ENCODE measurements around the gene CPLX3.

The CPLX3 gene

GRCh38 chr15:74788683-74789151, 37.7 kb upstream of the CPLX3 start:
- peak; percentile 50 for DNase-seq

GRCh38 chr15:74789171-74789631, 37.2 kb upstream of the CPLX3 start:
- DNase-seq = no peak

- no peak for DNase-seq
These were observed 36.7 kb upstream of the CPLX3 start for GRCh38 chr15:74789741-74790079.

DNA sequence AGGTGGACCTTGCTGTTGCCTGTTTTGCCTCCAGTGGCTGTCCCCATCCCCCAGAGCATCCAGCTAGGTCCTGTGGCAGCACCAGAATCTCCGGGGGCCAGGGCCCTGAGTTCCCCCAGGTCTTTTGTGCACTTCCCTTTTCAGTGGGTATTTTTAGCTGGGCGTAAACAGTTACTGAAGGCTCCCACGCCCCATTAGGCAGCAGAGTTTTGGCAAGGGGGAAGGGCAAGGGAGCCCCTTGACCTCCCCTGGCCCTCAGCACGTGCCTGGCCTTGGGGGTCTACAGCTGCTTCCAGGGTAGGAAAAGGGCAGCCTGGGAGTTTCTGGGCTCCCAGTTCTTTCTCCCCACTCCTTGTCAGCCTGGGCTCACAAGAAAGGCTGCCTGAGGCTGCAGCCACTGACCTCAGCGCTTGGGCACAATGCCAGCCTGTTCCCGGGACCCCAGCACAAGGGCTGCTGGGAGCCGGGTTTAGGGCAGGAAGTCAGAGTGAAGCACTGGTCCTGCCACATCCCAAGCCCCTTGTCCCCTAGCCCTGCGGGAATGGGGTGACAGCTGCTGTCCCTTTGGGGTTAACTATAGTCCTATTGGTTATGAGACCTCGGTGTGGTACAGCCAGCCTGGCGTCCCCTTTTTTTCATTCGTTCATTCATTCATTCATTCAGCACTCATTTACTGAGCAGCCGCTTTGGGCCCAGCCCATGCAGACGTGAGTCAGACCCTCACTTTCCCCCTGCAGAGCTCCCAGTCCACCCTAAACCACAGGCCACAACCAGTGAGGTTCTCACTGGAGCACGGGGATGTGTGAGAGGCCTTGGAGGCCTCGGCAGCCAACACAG, 36.1 kb upstream of the CPLX3 start:
- peak; percentile 40 for DNase-seq

GRCh38 chr15:74791007-74791406, 35.4 kb upstream of the CPLX3 start:
- no peak for DNase-seq

- no peak for DNase-seq
These were observed 34.8 kb upstream of the CPLX3 start for GRCh38 chr15:74791667-74792066.

DNA sequence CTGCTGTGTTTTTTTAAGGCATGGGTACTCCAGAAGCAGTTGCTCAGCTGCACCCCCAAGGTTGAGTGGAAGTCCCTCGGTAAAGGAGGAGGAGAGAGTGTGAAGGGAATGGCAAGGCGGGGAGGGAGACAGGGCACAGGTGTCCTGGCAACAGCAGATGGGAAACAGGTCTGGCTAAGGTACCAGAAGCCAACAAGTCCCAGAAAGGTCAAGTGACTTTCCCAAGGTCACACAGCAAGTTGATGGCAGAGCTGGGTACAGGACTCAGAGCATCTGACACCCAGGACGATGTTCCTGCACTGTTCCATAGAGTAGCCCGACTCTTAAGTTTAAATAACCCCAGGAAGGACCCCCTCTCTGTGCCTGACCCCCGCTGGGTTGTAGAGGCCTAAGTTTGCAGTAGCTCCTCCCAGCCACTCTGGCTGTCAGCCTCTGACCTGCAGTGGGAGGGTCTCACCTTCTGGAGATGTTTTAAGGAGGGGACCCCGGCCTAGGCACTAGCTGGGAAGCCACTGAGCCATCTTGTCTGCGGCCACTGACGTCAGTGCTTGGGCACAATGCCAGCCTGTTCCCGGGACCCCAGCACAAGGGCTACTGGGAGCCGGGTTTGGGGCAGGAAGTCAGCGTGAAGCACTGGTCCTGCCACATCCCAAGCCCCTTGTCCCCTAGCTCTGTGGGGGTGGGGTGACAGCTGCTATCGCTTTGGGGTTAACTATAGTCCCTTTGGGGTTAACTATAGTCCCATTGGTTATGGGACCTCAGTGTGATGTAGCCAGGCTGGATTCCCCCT, 34.0 kb upstream of the CPLX3 start:
- no peak for DNase-seq

DNA sequence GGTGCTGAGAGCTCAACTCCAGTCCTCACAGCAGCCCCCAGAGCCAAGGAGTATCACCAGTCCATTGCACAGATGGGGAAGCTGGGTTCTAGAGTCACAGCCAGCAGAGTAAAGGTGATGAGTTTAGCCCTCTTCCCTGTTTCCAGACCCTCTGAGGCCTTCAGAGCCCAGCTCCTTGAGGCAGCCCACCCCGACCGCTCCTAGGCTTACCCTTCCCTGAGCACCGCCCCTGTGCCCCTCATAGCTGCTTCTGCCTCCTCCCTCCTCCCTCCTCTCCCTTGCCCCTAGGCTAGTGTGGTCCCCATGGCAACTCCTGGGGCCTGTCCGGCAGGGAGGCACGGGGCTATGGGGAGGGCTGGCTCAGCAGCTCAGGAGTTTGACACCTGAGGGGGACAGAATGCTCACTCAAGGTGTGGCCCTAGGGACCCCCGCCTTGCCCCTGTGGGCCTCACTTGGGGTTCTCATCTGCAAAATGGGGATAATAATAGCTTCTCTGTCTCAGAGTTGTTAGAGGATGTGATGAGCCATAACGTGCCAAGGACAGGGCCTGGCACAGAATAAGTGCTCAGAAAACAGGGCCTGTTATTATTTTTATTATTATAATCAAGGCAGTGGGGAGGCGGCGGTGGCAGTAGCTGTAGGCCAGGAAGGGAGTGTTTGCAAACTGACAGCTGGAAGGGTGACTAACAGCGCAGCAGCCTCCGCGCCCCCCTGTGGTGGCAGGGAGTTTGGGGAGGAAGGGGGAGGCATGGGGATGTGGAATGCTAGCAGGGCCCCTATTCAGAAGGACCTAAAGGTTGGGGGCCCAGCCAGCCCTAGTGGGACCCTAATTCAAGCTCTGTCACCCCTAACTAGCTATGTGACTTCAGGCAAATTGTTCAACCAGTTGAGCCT, 33.0 kb upstream of the CPLX3 start:
- DNase-seq = peak; percentile 78

GRCh38 chr15:74794248-74794969, 32.0 kb upstream of the CPLX3 start:
- DNase-seq = no peak

GRCh38 chr15:74794970-74795349, 31.5 kb upstream of the CPLX3 start:
- no peak for DNase-seq

DNA sequence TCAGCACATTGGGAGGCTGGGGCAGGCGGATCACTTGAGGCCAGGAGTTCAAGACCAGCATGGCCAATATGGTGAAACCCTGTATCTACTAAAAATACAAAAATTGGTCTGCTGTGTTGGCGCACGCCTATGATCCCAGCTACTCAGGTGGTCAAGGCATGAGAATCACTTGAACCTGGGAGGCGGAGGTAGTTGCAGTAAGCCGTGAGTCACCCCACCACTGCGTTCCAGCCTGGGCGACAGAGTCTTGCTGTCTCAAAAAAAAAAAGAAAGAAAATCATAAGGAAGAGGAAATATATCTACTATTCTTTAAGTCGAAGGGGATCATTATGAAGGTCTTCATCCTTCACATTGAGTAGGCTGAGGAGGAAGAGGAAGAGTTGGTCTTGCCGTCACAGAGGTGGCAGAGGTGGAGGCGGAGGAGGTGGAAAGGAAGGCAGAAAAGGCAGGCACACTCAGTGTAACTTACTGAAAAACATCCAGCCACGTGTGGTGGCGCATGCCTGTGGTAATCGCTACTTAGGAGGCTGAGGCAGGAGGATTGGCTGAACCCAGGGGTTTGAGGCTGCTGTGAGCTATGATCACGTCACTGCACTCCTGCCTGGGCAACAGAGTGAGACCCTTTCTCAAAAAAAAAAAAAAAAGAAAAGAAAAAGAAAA, 30.3 kb upstream of the CPLX3 start:
- peak; percentile 50 for DNase-seq

DNA sequence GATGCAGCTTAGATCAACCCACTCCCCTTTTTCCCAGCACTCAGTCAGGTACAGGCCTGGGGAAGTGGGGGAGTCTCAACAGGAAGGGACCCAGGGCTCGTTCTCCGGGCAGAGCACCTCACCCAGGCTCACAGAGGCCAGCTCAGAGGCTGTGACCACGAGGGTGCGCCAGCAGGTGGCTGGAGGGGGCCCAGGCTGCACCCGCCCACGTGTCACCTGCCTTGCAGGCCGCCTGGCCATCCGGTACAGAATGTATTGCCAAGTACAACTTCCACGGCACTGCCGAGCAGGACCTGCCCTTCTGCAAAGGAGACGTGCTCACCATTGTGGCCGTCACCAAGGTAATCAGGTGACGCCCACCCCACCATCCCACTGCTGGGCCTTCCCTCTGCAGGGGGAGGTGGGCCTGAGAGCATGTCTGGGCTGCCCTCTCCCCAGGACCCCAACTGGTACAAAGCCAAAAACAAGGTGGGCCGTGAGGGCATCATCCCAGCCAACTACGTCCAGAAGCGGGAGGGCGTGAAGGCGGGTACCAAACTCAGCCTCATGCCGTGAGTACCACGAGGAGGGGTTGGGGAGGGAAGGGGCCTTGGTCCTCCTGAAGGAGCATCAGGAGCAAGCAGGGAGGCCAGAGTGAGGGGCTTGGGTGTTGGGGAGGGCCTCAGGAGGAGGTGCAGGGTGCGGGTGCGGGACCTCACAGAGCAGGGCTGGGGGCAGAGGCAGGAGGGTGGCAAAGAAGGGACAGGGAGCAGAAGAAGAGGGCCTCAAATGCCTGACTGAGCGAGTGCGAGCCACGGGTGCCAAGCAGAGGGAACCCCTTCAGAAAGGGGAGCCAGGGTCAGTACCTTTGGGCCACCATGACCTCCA, 27.8 kb upstream of the CPLX3 start:
- no peak for DNase-seq

DNA sequence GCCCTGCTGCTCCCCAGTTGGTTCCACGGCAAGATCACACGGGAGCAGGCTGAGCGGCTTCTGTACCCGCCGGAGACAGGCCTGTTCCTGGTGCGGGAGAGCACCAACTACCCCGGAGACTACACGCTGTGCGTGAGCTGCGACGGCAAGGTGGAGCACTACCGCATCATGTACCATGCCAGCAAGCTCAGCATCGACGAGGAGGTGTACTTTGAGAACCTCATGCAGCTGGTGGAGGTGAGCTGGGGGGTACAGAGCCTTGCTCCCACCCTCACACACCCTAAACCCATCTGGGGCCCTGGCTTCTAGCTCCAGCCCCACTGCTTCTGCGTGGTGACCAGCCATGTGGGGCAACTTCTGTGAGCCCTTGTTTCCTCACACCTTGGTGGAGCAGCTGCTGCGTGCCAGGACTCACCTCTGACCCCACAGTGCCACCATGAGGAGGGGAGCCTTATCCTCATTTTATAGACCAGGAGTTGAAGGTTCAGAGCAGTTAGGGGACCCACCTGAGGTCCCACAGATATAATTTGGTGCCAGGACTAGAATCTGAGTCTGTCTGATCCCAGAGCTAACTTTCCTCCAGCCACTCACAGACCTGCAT, 27.1 kb upstream of the CPLX3 start:
- no peak for DNase-seq

GRCh38 chr15:74799856-74800558, 26.4 kb upstream of the CPLX3 start:
- DNase-seq = peak; percentile 83

DNA sequence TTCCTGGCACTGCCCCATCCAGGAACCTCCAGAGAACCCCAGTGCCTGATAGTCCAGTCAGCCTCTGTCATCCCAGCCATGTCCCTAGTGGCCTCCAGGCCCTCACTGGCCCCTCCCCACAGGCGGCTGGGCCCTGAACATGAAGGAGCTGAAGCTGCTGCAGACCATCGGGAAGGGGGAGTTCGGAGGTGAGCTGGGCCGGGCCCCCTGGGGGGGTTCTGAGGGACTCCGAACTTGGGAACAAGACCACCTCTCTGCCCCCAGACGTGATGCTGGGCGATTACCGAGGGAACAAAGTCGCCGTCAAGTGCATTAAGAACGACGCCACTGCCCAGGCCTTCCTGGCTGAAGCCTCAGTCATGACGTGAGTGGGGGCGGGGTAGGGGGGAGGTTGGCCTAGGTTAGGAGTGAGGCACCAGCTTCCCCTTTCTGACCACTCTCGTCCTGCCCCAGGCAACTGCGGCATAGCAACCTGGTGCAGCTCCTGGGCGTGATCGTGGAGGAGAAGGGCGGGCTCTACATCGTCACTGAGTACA, 25.8 kb upstream of the CPLX3 start:
- DNase-seq = no peak

DNA sequence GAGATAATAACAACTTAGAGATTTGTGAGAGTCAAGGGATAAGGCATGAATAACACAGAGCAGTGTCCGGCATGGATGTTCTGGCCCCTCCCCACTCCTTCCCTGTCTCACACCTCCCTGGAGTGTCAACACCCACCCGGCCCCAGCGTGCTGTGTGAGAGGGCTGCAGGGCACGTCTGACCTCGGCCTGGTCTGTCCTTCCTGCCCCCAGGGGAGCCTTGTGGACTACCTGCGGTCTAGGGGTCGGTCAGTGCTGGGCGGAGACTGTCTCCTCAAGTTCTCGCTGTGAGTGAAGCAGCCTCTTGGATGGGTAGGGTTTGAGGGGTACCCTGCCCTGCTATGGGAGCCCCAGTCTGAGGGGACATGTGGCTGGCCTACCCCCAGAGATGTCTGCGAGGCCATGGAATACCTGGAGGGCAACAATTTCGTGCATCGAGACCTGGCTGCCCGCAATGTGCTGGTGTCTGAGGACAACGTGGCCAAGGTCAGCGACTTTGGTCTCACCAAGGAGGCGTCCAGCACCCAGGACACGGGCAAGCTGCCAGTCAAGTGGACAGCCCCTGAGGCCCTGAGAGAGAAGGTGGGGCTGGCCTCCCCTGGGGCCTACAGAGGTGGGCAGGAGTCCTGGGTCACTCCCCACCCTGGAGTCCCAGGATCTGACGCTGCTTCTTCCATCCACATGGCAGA, 25.0 kb upstream of the CPLX3 start:
- DNase-seq = no peak

DNA sequence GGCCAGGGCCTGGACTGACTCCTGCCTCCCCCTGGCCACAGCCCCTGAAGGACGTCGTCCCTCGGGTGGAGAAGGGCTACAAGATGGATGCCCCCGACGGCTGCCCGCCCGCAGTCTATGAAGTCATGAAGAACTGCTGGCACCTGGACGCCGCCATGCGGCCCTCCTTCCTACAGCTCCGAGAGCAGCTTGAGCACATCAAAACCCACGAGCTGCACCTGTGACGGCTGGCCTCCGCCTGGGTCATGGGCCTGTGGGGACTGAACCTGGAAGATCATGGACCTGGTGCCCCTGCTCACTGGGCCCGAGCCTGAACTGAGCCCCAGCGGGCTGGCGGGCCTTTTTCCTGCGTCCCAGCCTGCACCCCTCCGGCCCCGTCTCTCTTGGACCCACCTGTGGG, 24.1 kb upstream of the CPLX3 start:
- no peak for DNase-seq

GRCh38 chr15:74802862-74803447, 23.5 kb upstream of the CPLX3 start:
- no peak for DNase-seq

All from effector CD4-positive, alpha-beta T cell (primary cell).